HG02840 (cell line): ENCODE results near the gene DOCK9.

Experiments used
- ATAC-seq: cut with Tn5 transposase; IDR thresholded peaks from one replicate; pipeline ENCODE4 v1.9.1; 2021; ENCODE audit warnings: mild to moderate bottlenecking, moderate library complexity, moderate number of reproducible peaks; ENCODE audit not compliant: unreplicated experiment, low FRiP score

DOCK9 gene

DNA sequence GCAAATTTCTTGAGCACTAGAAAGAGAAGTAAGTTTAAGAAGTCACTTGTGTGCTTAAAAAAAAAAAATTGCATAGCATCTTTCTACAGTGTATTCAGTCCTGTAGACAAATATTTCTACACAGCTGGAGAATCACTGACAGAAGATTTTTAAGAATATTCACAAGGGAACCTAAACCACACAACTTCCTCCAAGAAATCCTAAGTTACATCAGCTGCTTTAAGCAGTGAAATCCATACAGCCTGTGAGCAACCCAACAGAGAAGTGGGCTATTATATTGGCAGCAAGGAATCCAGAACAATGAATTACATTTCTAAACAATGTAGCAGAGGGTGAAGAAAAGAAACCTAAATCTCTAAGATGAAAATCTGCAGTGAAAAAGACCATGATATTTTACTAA lies 1.5 kb downstream of the DOCK9 start:
- no peak for ATAC-seq

GRCh38 chr13:98975822-98976261 lies 2.0 kb downstream of the DOCK9 start:
- ATAC-seq = no peak

- ATAC-seq = no peak
Observed at GRCh38 chr13:98974053-98974452, 3.8 kb downstream of the DOCK9 start.

GRCh38 chr13:98972627-98973026 lies 5.2 kb downstream of the DOCK9 start:
- ATAC-seq = no peak

DNA sequence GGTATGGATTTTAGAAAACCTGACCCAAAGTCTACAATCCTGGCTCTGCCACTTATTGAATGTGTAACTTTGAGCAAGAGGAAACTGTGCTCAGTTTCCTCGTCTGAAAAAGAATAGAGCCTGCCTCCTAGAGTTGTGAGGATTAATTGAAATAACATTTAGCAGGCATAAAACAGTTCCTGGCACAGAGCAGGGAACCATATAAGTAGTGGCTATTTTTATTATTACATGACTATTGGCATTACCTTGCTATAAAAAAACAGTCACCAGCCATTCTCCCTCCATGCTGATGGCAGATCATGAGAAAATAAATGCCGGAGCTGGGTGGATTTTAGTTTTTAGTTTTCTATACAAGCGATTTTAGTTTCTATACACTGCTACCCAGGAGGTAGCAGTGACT lies 5.8 kb downstream of the DOCK9 start:
- ATAC-seq = no peak

DNA sequence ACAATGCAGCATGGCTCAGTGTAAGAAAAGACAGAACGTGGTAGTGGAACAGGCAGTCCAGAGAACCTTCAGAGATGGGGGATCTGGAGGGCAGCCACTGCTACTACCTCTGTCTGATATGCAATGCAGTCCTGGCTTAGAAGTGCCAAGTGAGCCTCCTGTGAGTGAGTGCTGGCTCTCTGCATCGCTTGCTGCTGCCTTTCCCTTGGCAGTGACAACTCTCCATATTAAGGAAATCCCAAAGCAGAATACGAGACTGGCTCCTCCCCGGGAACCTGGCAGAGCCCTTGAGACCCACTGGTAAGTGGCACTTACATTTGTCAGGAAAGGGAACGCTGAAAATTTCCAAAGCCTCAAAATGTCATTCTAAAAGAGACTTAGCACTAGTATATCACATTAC lies 7.5 kb downstream of the DOCK9 start:
- ATAC-seq = no peak

- ATAC-seq = no peak
Observed at GRCh38 chr13:98967491-98967890, 10.4 kb downstream of the DOCK9 start.

GRCh38 chr13:98966019-98966418 lies 11.8 kb downstream of the DOCK9 start:
- no peak for ATAC-seq

GRCh38 chr13:98965325-98965724 lies 12.5 kb downstream of the DOCK9 start:
- ATAC-seq = no peak

DNA sequence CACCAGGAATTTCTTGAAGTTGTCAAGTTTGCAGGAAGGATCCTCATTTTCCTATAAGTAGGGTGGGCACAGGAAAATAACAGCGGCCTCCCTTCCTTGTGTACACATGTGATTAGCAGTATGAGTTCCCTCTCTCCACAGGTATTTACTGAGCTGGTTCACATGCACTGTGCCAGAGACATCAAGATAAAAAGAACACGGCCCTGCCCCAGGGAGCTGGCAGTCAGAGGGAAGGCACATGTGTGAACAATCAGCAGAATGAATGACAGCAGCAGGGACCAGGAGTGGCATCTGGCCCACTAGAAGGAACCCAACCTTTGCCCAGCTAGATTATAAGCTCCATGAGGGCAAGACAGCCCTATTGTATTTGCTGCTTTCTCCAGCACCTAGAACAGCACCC lies 13.9 kb downstream of the DOCK9 start:
- no peak for ATAC-seq

- no peak for ATAC-seq
Observed at GRCh38 chr13:98962901-98963590, 14.8 kb downstream of the DOCK9 start.

DNA sequence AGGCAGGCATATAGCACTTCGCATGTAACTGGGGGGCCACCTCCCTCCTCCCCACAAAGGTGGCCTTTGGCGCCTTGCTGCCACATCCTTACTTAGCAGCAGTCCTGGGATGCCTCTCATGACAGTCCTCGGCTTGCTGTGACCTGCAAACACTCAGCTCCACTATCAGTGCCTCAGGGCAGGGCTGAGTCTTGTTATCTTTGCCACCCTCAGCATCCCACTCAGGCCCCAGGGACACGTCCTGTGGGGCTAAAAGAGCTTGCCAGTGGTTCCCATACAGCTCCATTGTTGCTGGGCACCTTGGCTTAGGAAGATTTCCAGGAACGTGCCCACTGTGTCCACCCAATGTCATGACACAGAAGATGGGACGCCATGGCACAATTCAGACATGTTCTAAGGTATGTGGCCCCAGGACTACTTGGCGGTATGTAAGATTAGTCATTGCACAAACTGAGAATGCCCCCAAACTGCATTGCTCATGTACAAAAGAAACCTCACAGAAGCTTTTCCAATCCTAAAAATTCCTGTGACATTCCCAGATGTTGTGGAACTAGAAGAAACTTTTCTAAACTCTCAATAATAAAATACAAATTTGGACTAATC lies 16.3 kb downstream of the DOCK9 start:
- no peak for ATAC-seq

DNA sequence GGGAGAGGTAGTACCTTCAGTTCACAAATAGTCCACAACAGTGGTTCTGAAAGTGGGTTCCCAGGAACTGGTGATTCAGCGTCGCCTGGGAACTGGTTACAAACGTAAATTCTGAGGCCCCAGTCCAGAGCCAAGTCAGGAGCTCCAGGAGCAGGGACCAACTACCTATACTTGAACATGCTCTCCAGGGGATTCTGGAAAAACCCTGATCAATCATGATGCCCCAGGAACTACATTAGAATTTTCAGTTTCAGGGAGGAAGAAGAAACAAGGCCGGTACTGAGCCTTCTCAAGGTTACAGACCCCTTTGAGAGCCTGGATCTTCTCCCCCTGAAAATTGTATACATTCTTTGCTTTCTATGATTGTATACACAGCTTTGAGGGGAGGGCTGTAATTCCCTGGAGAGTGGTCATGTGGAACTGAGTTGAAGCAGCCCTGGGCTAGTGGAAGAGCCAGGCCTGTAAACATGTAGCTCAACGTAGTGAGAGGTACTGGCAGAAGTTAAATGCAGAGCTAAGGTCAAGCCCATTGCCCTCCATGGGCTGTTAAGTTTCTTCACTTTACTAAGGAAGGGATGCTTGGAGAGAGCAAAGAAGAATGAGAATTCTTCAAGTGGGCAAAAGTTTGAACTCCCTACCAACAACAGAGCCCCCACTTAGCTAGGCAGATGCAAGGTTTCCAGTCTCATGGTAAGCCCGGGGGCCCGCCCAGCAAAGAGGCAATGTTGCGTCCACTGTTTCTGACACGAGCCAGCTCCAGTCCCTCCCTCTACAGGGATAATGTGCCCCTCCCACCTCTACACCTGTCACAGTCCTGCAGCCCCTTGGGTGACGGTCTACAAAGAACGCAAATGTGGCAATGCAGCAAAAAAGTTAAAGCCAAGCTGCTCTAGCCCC lies 17.0 kb downstream of the DOCK9 start:
- no peak for ATAC-seq

- ATAC-seq = no peak
Observed at GRCh38 chr13:98959786-98960605, 17.9 kb downstream of the DOCK9 start.

DNA sequence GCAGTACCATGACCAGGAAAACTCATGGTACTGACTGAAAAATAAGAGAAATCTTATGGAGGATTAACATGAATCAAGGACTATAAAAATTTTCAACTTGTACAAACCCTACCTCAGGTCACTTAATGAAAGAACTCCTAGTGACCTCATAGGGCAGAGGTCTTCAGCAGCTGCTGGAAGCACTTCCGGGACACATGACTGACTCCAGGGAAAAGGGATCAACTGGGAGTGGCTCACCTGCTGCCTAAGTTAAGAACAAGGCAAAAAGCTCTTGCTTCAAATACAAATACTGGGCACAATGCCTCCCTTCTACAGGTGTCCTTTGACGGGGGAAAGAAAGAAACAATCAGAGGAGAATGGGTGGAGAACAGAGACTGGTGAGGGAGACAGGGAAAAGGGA lies 18.6 kb downstream of the DOCK9 start:
- no peak for ATAC-seq

GRCh38 chr13:98958443-98958794 lies 19.4 kb downstream of the DOCK9 start:
- ATAC-seq = no peak

DNA sequence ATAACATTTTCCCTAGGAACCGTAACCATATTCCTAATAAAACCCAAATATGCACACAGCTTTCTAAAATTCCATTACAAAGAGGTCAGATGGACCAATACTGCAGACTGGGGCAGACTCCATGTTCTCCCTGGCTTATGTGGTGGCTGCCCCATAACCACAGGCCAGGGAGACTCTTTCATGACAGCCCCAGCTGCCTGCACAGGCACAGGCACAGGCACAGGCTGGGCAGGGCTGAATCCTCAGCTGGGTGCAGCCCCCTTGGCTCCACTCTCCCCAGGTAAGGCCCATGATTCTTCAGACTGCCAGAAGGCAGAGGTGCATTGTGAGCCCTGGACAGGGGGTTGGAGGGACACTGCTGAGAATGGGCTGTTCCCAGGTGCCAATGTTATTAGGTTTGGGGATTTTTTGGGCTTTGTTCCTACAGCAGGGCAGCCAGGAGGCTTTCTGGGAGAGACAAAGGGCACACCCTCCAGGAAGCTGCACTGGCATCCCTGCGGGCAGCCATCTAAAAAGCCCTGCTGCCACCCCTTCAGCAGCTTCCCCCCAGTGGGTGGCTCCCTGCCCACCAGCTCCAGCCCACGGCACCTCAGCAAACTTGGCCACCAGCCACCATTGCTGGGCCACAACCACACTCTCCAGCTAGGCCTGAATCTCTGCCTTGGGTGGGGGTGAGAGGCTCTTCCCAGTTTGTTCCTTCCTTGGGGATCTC lies 20.0 kb downstream of the DOCK9 start:
- no peak for ATAC-seq

GRCh38 chr13:98955336-98955735 lies 22.5 kb downstream of the DOCK9 start:
- no peak for ATAC-seq

DNA sequence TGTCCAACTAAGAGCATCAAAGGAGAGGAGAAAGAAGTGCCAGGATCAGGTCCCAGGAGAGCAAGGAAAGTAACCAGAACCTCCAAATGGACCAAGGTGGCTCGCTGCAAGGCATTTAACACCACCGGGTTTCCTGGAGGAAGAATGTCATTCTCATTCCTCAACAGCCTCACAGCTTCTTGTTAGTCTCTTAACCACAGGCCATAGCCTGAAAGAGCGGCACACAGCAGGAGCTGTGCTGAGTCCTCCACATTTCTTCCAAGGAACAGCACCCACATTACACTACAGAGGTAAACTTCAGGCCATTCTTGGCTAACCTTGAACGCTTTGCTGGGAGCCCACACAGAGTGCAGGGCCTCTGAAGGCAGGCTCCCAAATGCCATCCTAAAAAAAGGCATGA lies 23.6 kb downstream of the DOCK9 start:
- no peak for ATAC-seq

DNA sequence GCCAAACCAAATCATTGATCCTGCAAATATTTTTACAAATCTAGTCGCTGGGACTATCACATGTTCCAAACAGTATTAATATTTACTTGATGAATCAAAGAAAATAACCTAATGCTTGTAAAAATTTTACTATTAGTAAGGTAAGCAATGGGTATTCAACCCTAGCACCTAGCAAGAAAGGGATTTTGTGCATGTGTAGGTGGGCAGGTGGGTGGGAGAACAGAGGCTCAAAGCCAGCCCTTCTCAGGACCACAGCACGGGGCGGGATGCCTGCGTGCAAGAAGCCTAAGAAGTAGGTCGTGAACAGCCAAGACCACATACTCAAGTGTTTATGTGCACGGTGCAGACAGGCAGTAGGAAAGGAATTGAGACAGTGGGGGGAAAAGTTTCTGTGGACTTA lies 26.6 kb downstream of the DOCK9 start:
- no peak for ATAC-seq
